Measurements from ENCODE around the gene TMEM117.
"Not testable (repeated sequence)": the region's sequence is repeated elsewhere in the genome, so short reads cannot be mapped to it uniquely, and the experiment has no call there.

TMEM117 gene

GRCh38 chr12:44118946-44119345 is 283.1 kb downstream of the TMEM117 start:
- no peak for DNase-seq

DNA sequence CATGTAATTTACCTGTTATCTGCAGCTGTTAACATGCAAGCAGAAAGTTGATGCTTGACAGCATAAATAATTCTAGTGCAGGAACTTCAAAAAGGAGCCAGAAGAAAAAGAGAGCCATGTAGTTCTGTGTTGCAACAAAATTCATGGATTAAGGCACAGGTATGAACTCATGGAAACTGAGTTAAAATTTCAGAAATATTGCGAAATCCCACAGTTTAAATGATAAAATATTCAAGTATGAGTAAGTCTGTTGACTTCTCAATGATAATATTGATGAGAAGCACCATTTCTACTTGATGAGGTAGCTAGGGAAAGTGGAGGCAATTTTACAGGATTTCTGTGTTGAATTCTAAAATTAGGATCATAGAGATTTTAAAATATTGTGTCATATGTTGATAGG is 290.9 kb downstream of the TMEM117 start:
- DNase-seq: no peak

GRCh38 chr12:44127966-44128710 is 292.3 kb downstream of the TMEM117 start:
- DNase-seq: no peak

GRCh38 chr12:44143175-44143574 is 307.3 kb downstream of the TMEM117 start:
- no peak for DNase-seq

GRCh38 chr12:44148936-44149335 is 313.1 kb downstream of the TMEM117 start:
- no peak for DNase-seq

DNA sequence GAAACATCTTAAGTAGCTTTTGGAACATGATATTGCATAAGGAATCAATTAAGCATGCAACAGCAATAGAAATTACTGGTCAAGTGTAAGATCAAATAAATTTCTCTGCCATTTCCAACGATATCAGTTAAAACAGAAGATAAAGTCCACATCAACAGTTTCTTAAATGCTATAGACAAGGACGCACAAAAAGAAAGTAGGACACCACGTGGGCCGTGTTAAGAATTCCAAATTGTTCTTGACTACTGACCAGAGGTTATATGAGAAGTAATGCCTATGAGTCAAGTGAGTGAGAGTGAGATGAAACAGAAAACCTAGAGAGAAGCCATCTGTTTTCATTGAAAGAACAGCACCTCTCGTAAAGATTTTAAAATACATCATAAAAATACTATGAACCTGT is 318.2 kb downstream of the TMEM117 start:
- no peak for DNase-seq

DNA sequence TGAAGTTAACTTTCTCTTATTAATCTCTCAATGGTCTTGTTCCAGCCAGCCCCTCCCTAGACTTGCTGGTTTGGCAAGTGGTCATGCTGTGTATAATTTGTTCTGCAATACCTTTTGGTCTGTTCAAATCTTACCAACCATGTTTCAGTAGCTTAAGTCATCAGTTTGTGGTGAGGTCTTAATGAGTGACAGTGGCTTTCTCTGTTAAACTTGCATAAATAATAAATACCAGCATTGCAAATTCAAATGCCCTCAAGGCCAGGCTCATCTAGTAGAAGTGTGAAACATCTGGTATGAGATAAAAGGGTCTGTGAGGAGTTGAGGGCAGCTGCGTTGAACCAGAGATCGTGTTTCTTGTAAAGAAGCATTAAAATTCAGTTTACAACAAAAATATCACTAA is 319.5 kb downstream of the TMEM117 start:
- DNase-seq: no peak

GRCh38 chr12:44157359-44157758 is 321.5 kb downstream of the TMEM117 start:
- DNase-seq: no peak

GRCh38 chr12:44158746-44159145 is 322.9 kb downstream of the TMEM117 start:
- DNase-seq: no peak

GRCh38 chr12:44159216-44159615 is 323.3 kb downstream of the TMEM117 start:
- no peak for DNase-seq

DNA sequence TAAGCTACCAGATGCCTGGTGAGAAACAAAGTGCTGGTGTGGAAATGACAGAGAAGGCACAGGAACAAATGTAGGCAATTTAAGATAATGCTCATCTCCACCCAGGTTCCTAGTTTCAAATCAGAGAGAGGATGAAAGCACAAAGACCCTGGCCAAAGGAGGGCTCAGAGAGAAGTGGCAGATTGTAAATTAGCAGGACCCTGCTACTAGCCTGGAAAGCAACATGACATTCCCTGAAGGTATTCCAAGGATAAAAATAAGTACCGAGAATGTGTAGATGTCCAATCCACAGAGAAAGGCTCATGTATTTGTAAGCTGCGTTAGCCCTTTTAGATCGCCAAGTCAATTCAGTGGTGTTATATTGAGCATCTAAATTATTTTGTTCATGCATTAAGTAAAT is 324.0 kb downstream of the TMEM117 start:
- no peak for DNase-seq

- DNase-seq: no peak
Observed at GRCh38 chr12:44162961-44163360, 327.1 kb downstream of the TMEM117 start.

GRCh38 chr12:44174053-44174452 is 338.2 kb downstream of the TMEM117 start:
- DNase-seq: no peak

DNA sequence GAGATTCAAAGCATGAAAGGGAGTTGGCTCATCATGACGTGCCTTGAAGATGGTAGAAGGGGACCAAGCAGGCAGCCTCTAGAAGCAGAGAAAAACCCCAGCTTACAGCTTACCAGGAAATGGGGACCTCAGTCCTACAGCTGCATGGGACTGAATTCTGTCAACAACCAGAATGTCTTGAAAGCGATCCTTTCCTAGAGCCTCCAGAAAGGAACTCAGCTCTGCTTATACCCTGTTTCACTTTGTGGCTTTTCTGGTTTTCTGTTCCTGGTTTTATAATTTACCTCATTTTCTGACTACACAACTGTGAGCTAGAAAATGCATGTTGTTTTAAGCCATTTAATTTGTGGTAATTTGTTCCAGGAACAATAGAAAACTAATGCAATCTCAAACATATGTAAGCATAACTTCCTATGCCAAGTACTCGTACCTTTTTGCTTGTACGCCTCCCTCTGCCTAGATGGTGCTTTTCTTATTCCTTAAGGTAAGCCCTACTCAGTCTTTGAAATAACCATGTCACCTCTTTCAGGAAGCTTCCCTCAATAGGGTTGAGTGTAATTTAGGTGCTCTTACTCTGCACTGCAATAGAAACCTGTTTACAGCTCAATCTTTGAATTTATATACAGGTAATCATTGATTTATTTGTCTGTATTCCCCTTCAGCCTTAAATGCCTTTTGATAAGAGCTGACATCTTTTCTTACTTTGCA is 348.8 kb downstream of the TMEM117 start:
- DNase-seq: no peak

GRCh38 chr12:44193281-44193680 is 357.4 kb downstream of the TMEM117 start:
- no peak for DNase-seq

GRCh38 chr12:44195719-44196118 is 359.8 kb downstream of the TMEM117 start:
- not testable (repeated sequence) for DNase-seq

GRCh38 chr12:44206045-44206444 is 370.2 kb downstream of the TMEM117 start:
- no peak for DNase-seq

DNA sequence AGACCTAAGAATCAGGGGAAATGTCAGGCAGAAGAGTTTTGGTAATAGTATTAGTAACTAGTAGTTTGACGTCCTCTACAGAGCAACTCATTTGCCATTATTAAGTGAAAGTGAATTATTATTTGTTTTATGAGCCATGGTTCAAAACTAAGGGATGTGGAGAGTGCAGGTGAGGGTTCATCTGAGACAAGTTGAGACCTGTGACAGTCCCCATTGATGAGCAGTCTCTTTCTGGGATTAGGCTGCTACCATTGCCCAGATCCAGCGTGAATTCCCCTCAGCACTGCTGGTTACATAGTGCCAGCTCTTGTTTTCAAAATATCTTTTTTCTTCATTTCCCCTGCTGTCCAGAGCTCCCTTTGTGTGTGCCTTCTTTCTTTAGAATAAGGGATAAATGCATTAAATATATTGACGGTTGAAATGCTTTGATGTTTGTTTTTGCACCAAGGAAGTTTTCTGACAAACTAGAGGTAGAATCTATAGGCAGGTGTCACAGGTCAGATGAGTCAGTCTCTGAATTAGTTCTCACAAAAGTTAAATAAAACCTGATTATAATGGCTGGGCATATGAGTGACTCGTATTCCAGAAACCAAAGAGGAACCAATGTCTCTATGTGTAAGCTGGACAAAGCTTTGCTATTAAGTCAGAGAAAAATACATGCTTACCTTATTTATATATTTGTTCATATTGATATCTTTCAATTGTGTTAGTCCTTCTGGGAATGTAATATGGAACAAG is 381.4 kb downstream of the TMEM117 start:
- no peak for DNase-seq

GRCh38 chr12:44223736-44224135 is 387.9 kb downstream of the TMEM117 start:
- DNase-seq: no peak

GRCh38 chr12:44224399-44225148 is 388.7 kb downstream of the TMEM117 start:
- no peak for DNase-seq

DNA sequence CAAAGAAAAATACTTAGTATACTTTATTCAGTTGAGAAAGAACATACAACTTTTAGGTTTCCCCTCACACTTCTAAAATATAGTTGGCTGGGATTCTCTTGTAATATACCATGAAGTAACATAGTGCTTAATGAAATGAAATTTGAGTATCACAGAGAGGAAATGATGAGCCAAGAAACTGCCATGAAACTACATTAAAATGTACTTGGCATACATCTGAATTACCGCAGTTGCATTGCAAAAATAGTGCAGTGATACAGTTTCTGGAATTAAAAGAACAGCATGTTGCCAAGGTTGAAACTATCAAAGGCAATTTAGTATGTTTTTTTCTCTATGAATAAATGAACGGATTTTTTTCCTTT is 389.2 kb downstream of the TMEM117 start:
- DNase-seq: no peak

- DNase-seq: no peak
Observed at GRCh38 chr12:44227616-44228015, 391.7 kb downstream of the TMEM117 start.

DNA sequence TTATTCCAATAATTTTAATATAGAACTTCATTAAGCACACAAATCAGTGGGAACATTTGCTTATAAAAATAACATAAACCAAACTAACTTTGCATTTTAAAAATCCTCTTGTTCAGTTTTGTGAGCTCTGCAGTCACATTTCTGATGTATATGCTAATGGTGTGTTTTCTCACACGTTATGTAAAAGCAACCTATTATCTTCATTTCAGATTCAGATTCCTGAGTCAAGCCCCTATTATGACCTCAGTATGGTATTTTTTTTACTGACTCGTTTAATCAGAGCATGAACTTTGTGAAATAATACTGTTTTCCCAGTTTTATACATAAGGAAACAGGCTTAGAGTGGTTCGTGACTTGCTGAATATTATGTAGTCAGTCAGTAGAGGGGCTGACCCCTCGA is 394.0 kb downstream of the TMEM117 start:
- DNase-seq: no peak

Measured in NCI-H2171 treated with DMSO at 0.1 percent for 48 hours (cell line).